IMR-90 (cell line): Measurements from ENCODE around the gene SNTG2.

Experiments
- BHLHE40 ChIP-seq: fragments of 150-350 bp; IDR thresholded peaks from 2 replicates; pipeline ENCODE4 v1.6.1; 2016; ENCODE audit warnings: mild to moderate bottlenecking, low read depth, low read length
- CEBPB ChIP-seq: IDR thresholded peaks from 2 replicates; pipeline ENCODE4 v1.6.1; 2012; ENCODE audit warnings: low read depth, low read length, improper control_type of control experiment
- CHD1 ChIP-seq: IDR thresholded peaks from 2 replicates; pipeline ENCODE4 v1.6.1; 2012; ENCODE audit warnings: low read depth, low read length, improper control_type of control experiment
- MAZ ChIP-seq: IDR thresholded peaks from 2 replicates; pipeline ENCODE4 v1.6.1; 2012; ENCODE audit warnings: low read depth, mild to moderate bottlenecking, low read length, improper control_type of control experiment, moderate library complexity, borderline replicate concordance
- NFE2L2 ChIP-seq: fragments of 150-350 bp; IDR thresholded peaks from 2 replicates; pipeline ENCODE4 v1.6.1; 2016; ENCODE audit warnings: low read depth, mild to moderate bottlenecking, low read length
- POLR2A ChIP-seq: IDR thresholded peaks from 2 replicates; pipeline ENCODE4 v1.6.1; 2012; ENCODE audit warnings: mild to moderate bottlenecking, low read depth, low read length
- RAD21 ChIP-seq: IDR thresholded peaks from 2 replicates; pipeline ENCODE4 v1.6.1; 2012; ENCODE audit warnings: low read length, improper control_type of control experiment
- RCOR1 ChIP-seq: IDR thresholded peaks from 2 replicates; pipeline ENCODE4 v1.6.1; 2012; ENCODE audit warnings: mild to moderate bottlenecking, low read length, improper control_type of control experiment; ENCODE audit not compliant: insufficient replicate concordance
- RFX5 ChIP-seq: IDR thresholded peaks from 2 replicates; pipeline ENCODE4 v1.8.0; 2012; ENCODE audit warnings: low read depth, mild to moderate bottlenecking, low read length, moderate library complexity
- SMC3 ChIP-seq: fragments of 150-350 bp; IDR thresholded peaks from 2 replicates; pipeline ENCODE4 v1.6.1; 2016; ENCODE audit warnings: low read depth, mild to moderate bottlenecking, antibody characterized with exemption, low read length, moderate library complexity
- TF ChIP-seq, protein P1 (sequence below): conservative IDR thresholded peaks from 2 replicates; pipeline ENCODE4 v1.5.1; 2012; ENCODE audit warnings: mild to moderate bottlenecking, low read depth, low read length, improper control_type of control experiment
- TF ChIP-seq, protein P2 (sequence below): fragments of 150-350 bp; IDR thresholded peaks from 2 replicates; pipeline ENCODE4 v1.6.1; 2017; ENCODE audit warnings: mild to moderate bottlenecking, antibody characterized with exemption, low read length, low read depth
- TF ChIP-seq, protein P3 (sequence below): fragments of 150-350 bp; IDR thresholded peaks from 2 replicates; pipeline ENCODE4 v1.6.1; 2016; ENCODE audit warnings: low read depth, mild to moderate bottlenecking, low read length, moderate library complexity, borderline replicate concordance

DNA sequence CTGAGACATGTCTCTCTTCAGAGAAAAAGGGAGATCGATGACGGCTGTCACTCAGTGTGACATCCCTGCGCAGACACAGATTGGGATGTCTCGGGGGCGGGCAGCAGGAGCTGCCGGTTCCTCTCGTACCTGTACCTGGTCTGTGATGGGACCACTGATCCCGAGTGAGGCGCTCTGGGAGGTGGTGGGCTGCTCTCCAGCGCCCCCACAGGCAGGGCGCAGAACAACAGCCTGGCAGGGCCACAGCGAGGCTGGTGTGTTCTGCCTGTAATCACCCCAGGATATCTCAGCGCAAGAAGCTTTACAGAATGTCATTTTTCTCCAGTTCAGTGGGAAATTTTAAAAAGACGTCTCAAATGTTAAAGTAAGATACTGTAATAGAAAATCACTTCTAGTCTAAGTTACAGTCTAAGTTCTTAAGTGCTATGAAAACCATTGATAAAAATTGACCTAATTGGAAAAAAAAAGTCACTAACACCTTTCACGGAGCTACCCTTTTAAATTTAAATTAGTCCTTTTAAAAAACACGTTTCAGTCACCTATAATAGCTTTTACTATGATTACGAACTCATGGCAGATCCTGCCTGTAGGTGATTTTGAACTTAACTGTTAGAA, 189.8 kb downstream of the SNTG2 start:
- TF ChIP-seq POLR2A (no peak), MAZ (no peak), RFX5 (no peak), SMC3 (no peak), CHD1 (no peak), RAD21 (peak; percentile 57), BHLHE40 (no peak), NFE2L2 (no peak), RCOR1 (no peak), CEBPB (no peak)
- TF ChIP-seq, protein P1, sequence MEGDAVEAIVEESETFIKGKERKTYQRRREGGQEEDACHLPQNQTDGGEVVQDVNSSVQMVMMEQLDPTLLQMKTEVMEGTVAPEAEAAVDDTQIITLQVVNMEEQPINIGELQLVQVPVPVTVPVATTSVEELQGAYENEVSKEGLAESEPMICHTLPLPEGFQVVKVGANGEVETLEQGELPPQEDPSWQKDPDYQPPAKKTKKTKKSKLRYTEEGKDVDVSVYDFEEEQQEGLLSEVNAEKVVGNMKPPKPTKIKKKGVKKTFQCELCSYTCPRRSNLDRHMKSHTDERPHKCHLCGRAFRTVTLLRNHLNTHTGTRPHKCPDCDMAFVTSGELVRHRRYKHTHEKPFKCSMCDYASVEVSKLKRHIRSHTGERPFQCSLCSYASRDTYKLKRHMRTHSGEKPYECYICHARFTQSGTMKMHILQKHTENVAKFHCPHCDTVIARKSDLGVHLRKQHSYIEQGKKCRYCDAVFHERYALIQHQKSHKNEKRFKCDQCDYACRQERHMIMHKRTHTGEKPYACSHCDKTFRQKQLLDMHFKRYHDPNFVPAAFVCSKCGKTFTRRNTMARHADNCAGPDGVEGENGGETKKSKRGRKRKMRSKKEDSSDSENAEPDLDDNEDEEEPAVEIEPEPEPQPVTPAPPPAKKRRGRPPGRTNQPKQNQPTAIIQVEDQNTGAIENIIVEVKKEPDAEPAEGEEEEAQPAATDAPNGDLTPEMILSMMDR, result peak; percentile 60
- TF ChIP-seq, protein P2, sequence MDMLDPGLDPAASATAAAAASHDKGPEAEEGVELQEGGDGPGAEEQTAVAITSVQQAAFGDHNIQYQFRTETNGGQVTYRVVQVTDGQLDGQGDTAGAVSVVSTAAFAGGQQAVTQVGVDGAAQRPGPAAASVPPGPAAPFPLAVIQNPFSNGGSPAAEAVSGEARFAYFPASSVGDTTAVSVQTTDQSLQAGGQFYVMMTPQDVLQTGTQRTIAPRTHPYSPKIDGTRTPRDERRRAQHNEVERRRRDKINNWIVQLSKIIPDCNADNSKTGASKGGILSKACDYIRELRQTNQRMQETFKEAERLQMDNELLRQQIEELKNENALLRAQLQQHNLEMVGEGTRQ, result no peak
- TF ChIP-seq, protein P3, sequence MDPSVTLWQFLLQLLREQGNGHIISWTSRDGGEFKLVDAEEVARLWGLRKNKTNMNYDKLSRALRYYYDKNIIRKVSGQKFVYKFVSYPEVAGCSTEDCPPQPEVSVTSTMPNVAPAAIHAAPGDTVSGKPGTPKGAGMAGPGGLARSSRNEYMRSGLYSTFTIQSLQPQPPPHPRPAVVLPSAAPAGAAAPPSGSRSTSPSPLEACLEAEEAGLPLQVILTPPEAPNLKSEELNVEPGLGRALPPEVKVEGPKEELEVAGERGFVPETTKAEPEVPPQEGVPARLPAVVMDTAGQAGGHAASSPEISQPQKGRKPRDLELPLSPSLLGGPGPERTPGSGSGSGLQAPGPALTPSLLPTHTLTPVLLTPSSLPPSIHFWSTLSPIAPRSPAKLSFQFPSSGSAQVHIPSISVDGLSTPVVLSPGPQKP, result no peak
